H9 (cell line): ENCODE data around the gene CHPF2. TPM values are rescaled to one million over a fixed set of nuclear protein-coding genes. Genes with fewer than 3 reads are reported as not detected.

Experiments
- DNase-seq: peaks from one replicate; pipeline ENCODE4 v3.0.0-alpha.2; 2017
- H2AFZ ChIP-seq: one replicate; pipeline ENCODE4 v1.6.1; 2013; ENCODE audit warnings: mild to moderate bottlenecking, low read length, control low read depth, moderate library complexity
- H2AK5ac ChIP-seq: 2 replicates; pipeline ENCODE4 v1.6.1; 2013; ENCODE audit warnings: low read length, control low read depth, mixed read lengths; ENCODE audit not compliant: insufficient read length
- H2BK120ac ChIP-seq: one replicate; pipeline ENCODE4 v1.6.1; 2013; ENCODE audit warnings: low read depth, mild to moderate bottlenecking, low read length, control low read depth, inconsistent platforms; ENCODE audit not compliant: poor library complexity, severe bottlenecking
- H2BK12ac ChIP-seq: 2 replicates; pipeline ENCODE4 v1.6.1; 2013; ENCODE audit warnings: low read length, control low read depth, mixed read lengths, low read depth; ENCODE audit not compliant: insufficient read length
- H2BK15ac ChIP-seq: 2 replicates; pipeline ENCODE4 v1.6.1; 2013; ENCODE audit warnings: low read depth, low read length, control low read depth
- H2BK20ac ChIP-seq: one replicate; pipeline ENCODE4 v1.6.1; 2013; ENCODE audit warnings: low read depth, mild to moderate bottlenecking, low read length, control low read depth, inconsistent platforms; ENCODE audit not compliant: poor library complexity, severe bottlenecking
- H2BK5ac ChIP-seq: 2 replicates; pipeline ENCODE4 v1.6.1; 2013; ENCODE audit warnings: low read length, control low read depth, mixed read lengths; ENCODE audit not compliant: insufficient read length
- H3K14ac ChIP-seq: 2 replicates; pipeline ENCODE4 v1.6.1; 2013; ENCODE audit warnings: low read length, control low read depth; ENCODE audit not compliant: insufficient read depth
- H3K18ac ChIP-seq: 2 replicates; pipeline ENCODE4 v1.6.1; 2013; ENCODE audit warnings: low read depth, mild to moderate bottlenecking, mixed read lengths, low read length, control low read depth; ENCODE audit not compliant: insufficient read length
- H3K23ac ChIP-seq: 2 replicates; pipeline ENCODE4 v1.6.1; 2013; ENCODE audit warnings: low read length, control low read depth, mixed read lengths, low read depth; ENCODE audit not compliant: insufficient read length
- H3K23me2 ChIP-seq: 2 replicates; pipeline ENCODE4 v1.6.1; 2013; ENCODE audit warnings: low read depth, mild to moderate bottlenecking, mixed read lengths, low read length, control low read depth; ENCODE audit not compliant: insufficient read length, poor library complexity, severe bottlenecking
- H3K27ac ChIP-seq: 2 replicates; pipeline ENCODE4 v1.5.1; 2013; ENCODE audit warnings: low read length, control low read depth, mixed read lengths, low read depth; ENCODE audit not compliant: insufficient read length
- H3K27me3 ChIP-seq: 2 replicates; pipeline ENCODE4 v1.6.1; 2013; ENCODE audit warnings: low read length, control low read depth, inconsistent platforms; ENCODE audit not compliant: insufficient read depth
- H3K4ac ChIP-seq: 2 replicates; pipeline ENCODE4 v1.6.1; 2013; ENCODE audit warnings: low read depth, mild to moderate bottlenecking, control low read depth, inconsistent platforms, low read length, moderate library complexity
- H3K4me1 ChIP-seq: 2 replicates; pipeline ENCODE4 v1.6.1; 2013; ENCODE audit warnings: low read length, control low read depth, inconsistent platforms; ENCODE audit not compliant: insufficient read depth
- H3K4me2 ChIP-seq: 2 replicates; pipeline ENCODE4 v1.6.1; 2013; ENCODE audit warnings: low read length, control low read depth, mixed read lengths; ENCODE audit not compliant: insufficient read length, insufficient read depth
- H3K56ac ChIP-seq: 2 replicates; pipeline ENCODE4 v1.6.1; 2013; ENCODE audit warnings: low read depth, mild to moderate bottlenecking, mixed read lengths, low read length, control low read depth; ENCODE audit not compliant: insufficient read length
- H3K79me1 ChIP-seq: 2 replicates; pipeline ENCODE4 v1.6.1; 2013; ENCODE audit warnings: low read depth, mild to moderate bottlenecking, moderate library complexity, low read length, control low read depth, inconsistent platforms; ENCODE audit not compliant: insufficient read depth, poor library complexity, severe bottlenecking
- H3K79me2 ChIP-seq: 2 replicates; pipeline ENCODE4 v1.6.1; 2013; ENCODE audit warnings: low read length, control low read depth, inconsistent platforms; ENCODE audit not compliant: insufficient read depth
- H3K9ac ChIP-seq: 2 replicates; pipeline ENCODE4 v1.6.1; 2013; ENCODE audit warnings: low read length, control low read depth, mixed read lengths; ENCODE audit not compliant: insufficient read length; ENCODE audit errors: extremely low read depth
- H3K9me3 ChIP-seq: one replicate; pipeline ENCODE4 v1.6.1; 2013; ENCODE audit warnings: low read depth, low read length, inconsistent platforms; ENCODE audit not compliant: control insufficient read depth
- H3T11ph ChIP-seq: one replicate; pipeline ENCODE4 v1.6.1; 2013; ENCODE audit warnings: mild to moderate bottlenecking, low read length, control low read depth, inconsistent platforms
- H4K20me1 ChIP-seq: one replicate; pipeline ENCODE4 v1.6.1; 2013; ENCODE audit not compliant: control insufficient read depth, insufficient read length, insufficient read depth
- H4K5ac ChIP-seq: 2 replicates; pipeline ENCODE4 v1.6.1; 2013; ENCODE audit warnings: low read depth, mild to moderate bottlenecking, mixed read lengths, low read length, control low read depth; ENCODE audit not compliant: insufficient read length
- H4K8ac ChIP-seq: replicated peaks from 2 replicates; pipeline ENCODE4 v1.6.1; 2013; ENCODE audit warnings: low read length, control low read depth, mixed read lengths, low read depth; ENCODE audit not compliant: insufficient read length
- H4K91ac ChIP-seq: 2 replicates; pipeline ENCODE4 v1.6.1; 2013; ENCODE audit warnings: low read depth, mild to moderate bottlenecking, moderate library complexity, mixed read lengths, low read length, control low read depth; ENCODE audit not compliant: insufficient read length
- H3K27ac Mint-ChIP-seq, 3 experiments: 2 replicates in 2 of 3; 3 replicates in 1 of 3; pipeline ENCODE4 v1.8.0; 2020 to 2021; ENCODE audit warnings: mixed read lengths in 3 of 3, mild to moderate bottlenecking in 1 of 3, moderate library complexity in 1 of 3
- H3K27me3 Mint-ChIP-seq: 2 replicates; pipeline ENCODE4 v1.8.0; 2021; ENCODE audit warnings: low read depth, mild to moderate bottlenecking, moderate library complexity, mixed read lengths
- H3K36me3 Mint-ChIP-seq, 3 experiments: 2 replicates in 2 of 3; 3 replicates in 1 of 3; pipeline ENCODE4 v1.8.0; 2020 to 2021; ENCODE audit warnings: low read depth in 3 of 3, mixed read lengths in 3 of 3; ENCODE audit not compliant: insufficient read depth in 1 of 3
- H3K4me1 Mint-ChIP-seq, 2 experiments: 2 replicates each; pipeline ENCODE4 v1.8.0; 2020; ENCODE audit warnings: mixed read lengths in 2 of 2
- H3K4me3 Mint-ChIP-seq, 2 experiments: 2 replicates in 1 of 2; 3 replicates in 1 of 2; pipeline ENCODE4 v1.8.0; 2020 to 2021; ENCODE audit warnings: mild to moderate bottlenecking in 2 of 2, mixed read lengths in 2 of 2, moderate library complexity in 1 of 2
- H3K9me3 Mint-ChIP-seq, 2 experiments: 2 replicates in 1 of 2; 3 replicates in 1 of 2; pipeline ENCODE4 v1.8.0; 2020; ENCODE audit warnings: mild to moderate bottlenecking in 2 of 2, mixed read lengths in 2 of 2, moderate library complexity in 1 of 2
- WGBS: extraction: QIAGEN DNeasy Blood & Tissue Kit; methylation state at CpG from one replicate; pipeline ENCODE4 v1.1.7; 2013; ENCODE audit warnings: missing lambda C conversion rate, low lambda C conversion rate, mixed read lengths; ENCODE audit not compliant: insufficient read length; ENCODE audit errors: extremely low coverage; 5-methylcytosine and 5-hydroxymethylcytosine counted together
- total RNA-seq: library from RNA; stranded (reverse); gene quantifications from 2 replicates; pipeline ENCODE4 v1.2.1, GENCODE V29; 2021
- TF ChIP-seq, protein P1 (sequence below): fragments of 200-600 bp; sonication (generic); conservative IDR thresholded peaks from 3 replicates; pipeline ENCODE4 v1.8.0; 2021; ENCODE audit warnings: antibody characterized with exemption, mild to moderate bottlenecking

Gene CHPF2
- total RNA-seq, 1 experiment from 2014 or later, result 25.7 TPM

DNA sequence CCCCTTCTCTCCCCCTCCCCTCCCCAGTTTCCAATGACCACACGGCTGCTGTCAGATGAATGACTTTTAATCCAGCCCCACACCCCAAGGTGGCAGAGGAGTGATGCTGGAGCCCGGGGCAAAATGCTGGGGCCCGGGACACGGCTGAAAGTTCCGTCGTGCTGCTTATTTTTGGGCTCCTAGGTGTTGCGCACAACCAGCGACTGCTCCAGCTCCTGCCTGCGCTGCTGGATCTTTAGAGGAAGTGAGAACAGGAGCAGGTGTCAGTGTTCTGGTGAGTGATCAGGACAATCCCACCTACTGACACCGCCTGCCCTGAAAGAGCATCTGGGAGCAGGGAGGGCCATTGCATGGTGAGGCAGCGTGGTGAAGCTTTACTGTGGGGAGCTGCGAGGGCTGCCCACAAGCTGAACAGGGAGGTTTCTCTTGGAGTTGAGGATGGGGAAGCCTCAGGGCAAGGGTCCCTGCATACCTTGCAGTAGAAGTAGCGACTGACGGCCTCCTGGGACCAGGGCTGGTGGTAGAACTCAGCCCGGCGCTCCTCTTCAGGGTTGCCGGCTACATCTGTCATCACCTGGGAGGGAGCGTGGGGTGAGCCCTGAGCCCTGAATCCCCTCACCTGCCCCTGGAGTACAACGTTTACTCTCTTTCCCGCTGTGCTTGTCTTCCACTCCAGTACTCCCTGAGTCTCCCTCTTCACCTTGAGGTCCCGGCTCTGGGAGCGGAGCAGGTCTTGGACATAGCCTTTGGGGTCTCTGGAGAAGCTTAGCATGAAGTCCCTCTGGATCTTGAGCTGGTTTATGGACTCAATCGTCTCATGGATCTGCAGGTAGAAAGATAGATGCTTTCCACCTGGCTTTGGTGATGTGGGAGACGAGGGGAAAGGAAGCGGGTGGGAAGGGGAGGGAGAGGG is 6.9 kb downstream of the CHPF2 start:
- Histone ChIP-seq H3K23ac (no peak overlapping the region), H3K56ac (no peak overlapping the region), H3K23me2 (no peaks in the 10 kb centered on the region), H3K79me1 (no peaks in the 10 kb centered on the region), H2BK5ac (no peak overlapping the region), H2BK20ac (no peak overlapping the region), H3K9me3 (no peaks in the 10 kb centered on the region), H4K8ac (no peak overlapping the region), H3K14ac (no peak overlapping the region), H2BK120ac (no peak overlapping the region), H3K4me1 (no peaks in the 10 kb centered on the region), H3K4me2 (no peak overlapping the region), H3K79me2 (no peaks in the 10 kb centered on the region), H2AK5ac (no peak overlapping the region), H2BK15ac (no peak overlapping the region), H3K27me3 (no peaks in the 10 kb centered on the region), H2AFZ (no peak overlapping the region), H3T11ph (no peak overlapping the region), H4K20me1 (no peaks in the 10 kb centered on the region), H3K4ac (no peak overlapping the region), H2BK12ac (no peak overlapping the region), H3K9ac (no peak overlapping the region), H3K18ac (no peak overlapping the region), H4K91ac (no peak overlapping the region), H4K5ac (no peak overlapping the region), H3K27ac (no peak overlapping the region)
- Mint-ChIP-seq H3K4me3 (no peak overlapping the region; a peak in 1 of 5 replicates), H3K36me3 (peaks cover 4 to 27% (median 19%) of the 10 kb centered on the region in 3 experiments; a peak in 6 of 7 replicates), H3K27ac (no peak overlapping the region), H3K4me1 (peaks cover 16 to 17% of the 10 kb centered on the region in 2 experiments), H3K9me3 (no peaks in the 10 kb centered on the region), H3K27me3 (peaks cover 10% of the 10 kb centered on the region)
- WGBS, result no CpG with 5 or more reads among the region's 25 CpGs
- TF ChIP-seq, protein P1, sequence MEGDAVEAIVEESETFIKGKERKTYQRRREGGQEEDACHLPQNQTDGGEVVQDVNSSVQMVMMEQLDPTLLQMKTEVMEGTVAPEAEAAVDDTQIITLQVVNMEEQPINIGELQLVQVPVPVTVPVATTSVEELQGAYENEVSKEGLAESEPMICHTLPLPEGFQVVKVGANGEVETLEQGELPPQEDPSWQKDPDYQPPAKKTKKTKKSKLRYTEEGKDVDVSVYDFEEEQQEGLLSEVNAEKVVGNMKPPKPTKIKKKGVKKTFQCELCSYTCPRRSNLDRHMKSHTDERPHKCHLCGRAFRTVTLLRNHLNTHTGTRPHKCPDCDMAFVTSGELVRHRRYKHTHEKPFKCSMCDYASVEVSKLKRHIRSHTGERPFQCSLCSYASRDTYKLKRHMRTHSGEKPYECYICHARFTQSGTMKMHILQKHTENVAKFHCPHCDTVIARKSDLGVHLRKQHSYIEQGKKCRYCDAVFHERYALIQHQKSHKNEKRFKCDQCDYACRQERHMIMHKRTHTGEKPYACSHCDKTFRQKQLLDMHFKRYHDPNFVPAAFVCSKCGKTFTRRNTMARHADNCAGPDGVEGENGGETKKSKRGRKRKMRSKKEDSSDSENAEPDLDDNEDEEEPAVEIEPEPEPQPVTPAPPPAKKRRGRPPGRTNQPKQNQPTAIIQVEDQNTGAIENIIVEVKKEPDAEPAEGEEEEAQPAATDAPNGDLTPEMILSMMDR, result no peak
- DNase-seq, result no peak
